Stimulated activated CD4-positive, alpha-beta T cell treated with anti-CD3 and anti-CD28 coated beads, Interleukin-15, amount 100 ng/mL, for 48 hours (primary cell): ENCODE results near the gene GOLGA3.
"Not testable (repeated sequence)": the region's sequence is repeated elsewhere in the genome, so short reads cannot be mapped to it uniquely, and the experiment has no call there.

Experiments
- DNase-seq, 2 donors: peaks; one replicate each; pipeline ENCODE4 v3.0.0-alpha.2; 2020; ENCODE audit warnings: low read depth in 2 of 2

GOLGA3 gene

GRCh38 chr12:132828706-132829534 lies at the start of gene GOLGA3:
Gene GOLGA3 (minus strand): TSS chr12:132828869. CDS start chr12:132822128, 6,741 bp downstream.
- peak; percentile 87 to 92 for DNase-seq

GRCh38 chr12:132874620-132875019 lies 46.0 kb upstream of the GOLGA3 start:
- DNase-seq: not testable (repeated sequence)

GRCh38 chr12:132874175-132874574 lies 45.5 kb upstream of the GOLGA3 start:
- no peak for DNase-seq

GRCh38 chr12:132873724-132874123 lies 45.1 kb upstream of the GOLGA3 start:
- no peak for DNase-seq

GRCh38 chr12:132872975-132873421 lies 44.3 kb upstream of the GOLGA3 start:
- DNase-seq: no peak

DNA sequence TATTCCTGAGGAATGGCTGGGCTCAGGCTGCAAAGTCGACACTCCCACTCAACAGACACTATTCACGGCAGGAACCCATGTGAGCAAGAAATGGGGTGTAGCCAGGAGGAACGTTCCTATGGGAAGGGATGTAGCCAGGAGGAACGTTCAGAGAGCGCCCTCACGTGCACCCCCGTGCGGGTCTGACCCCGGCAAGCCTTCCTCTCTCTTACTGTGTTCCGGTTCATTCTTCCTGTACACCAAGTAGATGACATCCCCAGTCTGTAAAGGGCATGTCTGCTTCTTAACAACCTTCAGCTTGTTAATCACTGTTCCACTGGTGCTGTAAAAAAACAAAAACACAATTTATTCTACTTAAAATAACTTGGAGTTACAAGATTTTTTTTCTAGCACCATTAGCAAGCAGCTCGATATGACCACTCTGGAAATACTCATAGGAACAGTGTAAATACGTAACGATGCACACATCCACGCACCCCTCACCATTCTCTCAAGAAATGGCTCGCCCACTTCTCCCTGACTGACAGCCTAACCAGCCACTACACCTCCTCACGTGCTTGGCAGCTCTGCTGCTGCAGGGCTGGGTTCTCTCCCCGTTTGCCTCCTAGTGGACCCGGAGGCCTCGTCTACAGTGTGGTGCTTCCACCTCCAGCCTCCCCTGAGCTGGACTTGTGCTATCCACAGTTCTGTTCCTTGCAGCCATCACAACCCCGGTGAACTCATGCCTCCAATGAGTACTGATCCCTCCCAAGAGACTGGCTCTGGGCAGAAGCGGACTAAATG lies 43.6 kb upstream of the GOLGA3 start:
- no peak for DNase-seq

DNA sequence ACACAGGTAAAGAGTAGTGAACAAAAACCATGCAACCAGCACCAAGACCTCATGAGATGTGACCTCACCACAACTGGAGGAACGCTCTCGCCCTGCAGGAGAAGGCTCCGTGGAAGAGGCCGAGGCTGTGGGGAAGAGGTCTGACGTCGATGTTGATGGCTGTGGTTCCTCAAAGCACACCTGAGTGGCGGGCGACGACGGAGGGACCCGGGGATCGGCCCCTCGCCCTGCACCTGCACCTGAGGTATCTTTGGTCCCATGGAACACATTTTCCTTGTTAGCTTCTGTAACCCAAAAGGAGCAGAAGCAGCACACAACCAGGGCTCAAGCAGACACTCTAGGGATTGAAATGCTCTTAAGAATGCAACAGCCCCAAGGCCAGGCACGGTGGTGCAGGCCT lies 40.9 kb upstream of the GOLGA3 start:
- no peak for DNase-seq

DNA sequence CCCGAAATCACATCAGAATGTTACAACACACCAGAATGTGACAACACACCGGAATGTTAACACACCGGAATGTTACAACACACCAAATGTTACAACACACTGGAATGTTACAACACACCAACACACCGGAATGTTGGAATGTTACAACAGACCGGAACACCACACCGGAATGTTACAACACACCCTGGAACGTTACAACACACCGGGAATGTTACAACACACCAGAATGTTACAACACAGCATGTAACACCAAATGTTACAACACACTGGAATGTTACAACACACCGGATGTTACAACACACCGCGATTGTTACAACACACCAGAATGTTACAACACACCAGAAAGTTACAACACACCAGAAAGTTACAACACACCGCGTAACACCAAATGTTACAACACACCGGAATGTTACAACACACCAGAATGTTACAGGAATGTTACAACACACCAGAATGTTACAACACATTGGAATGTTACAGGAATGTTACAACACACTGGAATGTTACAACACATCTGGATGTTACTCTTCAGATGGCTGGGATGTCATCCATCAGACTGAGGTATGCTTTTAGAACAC lies 37.7 kb upstream of the GOLGA3 start:
- DNase-seq: no peak

DNA sequence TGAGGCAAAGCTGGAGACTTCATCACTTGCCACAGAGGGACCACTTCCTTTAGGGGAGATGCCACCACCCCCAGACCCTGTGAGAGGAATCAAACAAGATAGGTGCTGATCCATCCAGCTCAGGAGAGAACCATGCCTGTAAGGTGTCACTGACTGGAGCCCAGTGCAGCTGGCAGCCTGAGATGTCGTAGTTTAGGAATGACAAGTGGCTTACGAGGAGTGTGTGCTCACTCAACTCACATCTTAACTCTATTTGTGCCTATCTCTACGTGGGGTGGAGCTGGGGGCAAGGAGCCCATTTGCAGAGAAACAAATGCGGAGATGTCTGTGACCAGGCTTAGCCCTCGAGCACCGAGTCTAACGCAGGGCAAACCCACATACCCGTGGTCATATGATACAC lies 32.9 kb upstream of the GOLGA3 start:
- DNase-seq: no peak

DNA sequence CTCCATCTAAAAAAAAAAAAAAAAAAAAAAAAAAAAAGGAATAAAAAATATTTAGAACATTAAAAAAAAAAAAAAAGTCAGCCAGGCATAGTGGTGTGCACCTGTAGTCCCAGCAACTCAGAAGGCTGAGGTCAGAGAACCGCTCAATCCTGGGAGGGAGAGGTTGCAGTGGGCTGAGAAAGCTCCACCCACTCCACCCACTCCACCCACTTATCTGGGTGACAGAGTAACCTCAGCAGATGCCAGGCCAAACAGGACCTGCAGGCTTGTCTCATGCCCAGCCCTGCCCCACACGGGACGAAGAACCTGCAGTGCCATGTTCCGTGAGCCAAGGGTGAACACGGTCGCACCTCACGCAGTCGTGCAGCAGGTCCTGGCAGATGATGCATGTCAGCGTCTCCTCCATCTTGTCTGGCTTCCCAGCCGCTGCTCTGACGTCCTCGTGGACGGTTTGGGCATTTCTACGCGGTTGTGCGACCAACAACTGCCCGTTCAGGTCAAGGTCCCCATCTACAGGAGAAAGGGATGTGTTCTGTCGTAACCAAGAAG lies 30.1 kb upstream of the GOLGA3 start:
- DNase-seq: no peak

GRCh38 chr12:132857019-132857418 lies 28.4 kb upstream of the GOLGA3 start:
- not testable (repeated sequence) for DNase-seq

DNA sequence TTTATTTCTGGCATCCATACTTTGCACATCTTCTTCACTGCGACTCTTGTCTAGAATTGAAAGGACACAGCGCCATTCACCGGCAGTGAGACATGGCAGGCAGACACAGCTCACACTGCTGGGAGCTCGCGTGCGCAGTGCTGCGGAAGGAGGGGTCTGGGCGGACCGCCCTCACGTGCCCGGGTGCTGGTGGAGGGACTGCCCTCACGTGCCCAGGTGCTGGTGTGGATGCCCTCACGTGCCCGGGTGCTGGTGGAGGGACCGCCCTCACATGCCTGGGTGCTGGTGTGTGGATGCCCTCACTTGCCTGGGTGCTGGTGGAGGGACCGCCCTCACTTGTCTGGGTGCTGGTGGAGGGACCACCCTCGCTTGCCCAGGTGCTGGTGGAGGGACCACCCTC lies 27.9 kb upstream of the GOLGA3 start:
- no peak for DNase-seq

DNA sequence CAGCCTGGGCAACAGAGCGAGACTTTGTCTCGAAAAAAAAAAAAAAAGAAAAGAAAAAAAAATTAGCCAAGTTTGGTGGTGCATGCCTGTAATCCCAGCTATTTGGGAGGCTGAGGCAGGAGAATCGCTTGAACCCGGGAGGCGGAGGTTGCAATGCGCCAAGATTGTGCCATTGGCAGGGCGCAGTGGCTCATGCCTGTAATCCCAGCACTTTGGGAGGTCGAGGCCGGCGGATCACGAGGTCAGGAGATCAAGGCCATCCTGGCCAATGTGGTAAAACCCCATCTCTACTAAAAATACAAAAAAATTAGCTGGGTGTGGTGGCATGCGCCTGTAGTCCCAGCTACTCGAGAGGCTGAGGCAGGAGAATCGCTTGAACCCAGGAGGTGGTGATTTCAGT lies 26.5 kb upstream of the GOLGA3 start:
- not testable (repeated sequence) for DNase-seq

DNA sequence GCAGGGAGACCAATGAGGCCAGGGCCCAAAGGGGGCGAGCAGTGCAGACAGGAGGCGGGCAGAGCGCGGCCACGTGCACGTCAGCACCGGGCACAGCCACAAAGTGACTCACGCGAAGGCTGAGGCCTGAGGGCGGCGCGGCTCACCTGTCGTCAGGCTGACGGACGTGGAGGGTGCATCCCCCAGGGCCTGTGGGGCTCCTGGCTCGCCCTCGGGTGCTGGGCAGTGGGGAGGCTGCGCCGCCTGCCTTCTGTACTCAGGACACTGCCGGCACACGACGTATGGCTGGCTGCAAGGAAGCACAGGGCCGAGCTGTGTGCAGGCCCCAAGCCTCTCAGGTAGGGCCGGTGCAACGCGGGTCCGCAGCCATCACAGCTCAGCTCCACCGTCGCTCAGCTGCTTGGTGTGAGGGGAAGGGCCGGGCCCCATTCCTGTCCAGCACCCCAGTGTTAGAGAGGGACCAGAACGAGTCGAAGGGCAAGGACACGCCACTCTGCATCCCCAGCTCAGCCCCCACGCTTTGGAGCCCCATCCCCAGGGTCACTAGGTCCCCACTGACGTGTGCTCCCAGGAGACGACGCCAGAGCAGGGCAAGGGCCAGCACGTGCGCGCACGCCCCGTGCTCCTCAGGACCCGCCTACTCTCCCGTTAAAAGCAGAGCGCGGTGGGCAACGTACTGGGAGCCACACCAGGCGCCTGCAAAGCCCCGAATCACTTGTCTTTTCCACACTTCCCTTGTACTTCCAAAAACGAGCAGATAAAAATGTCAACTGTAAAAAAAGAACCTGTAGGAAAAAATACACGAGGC lies 24.8 kb upstream of the GOLGA3 start:
- no peak for DNase-seq

- DNase-seq: no peak
Measured at GRCh38 chr12:132852496-132852895, 23.8 kb upstream of the GOLGA3 start.

- no peak for DNase-seq
Measured at GRCh38 chr12:132851465-132851864, 22.8 kb upstream of the GOLGA3 start.

GRCh38 chr12:132850291-132850690 lies 21.6 kb upstream of the GOLGA3 start:
- no peak for DNase-seq

- DNase-seq: no peak
Measured at GRCh38 chr12:132848521-132848920, 19.9 kb upstream of the GOLGA3 start.

DNA sequence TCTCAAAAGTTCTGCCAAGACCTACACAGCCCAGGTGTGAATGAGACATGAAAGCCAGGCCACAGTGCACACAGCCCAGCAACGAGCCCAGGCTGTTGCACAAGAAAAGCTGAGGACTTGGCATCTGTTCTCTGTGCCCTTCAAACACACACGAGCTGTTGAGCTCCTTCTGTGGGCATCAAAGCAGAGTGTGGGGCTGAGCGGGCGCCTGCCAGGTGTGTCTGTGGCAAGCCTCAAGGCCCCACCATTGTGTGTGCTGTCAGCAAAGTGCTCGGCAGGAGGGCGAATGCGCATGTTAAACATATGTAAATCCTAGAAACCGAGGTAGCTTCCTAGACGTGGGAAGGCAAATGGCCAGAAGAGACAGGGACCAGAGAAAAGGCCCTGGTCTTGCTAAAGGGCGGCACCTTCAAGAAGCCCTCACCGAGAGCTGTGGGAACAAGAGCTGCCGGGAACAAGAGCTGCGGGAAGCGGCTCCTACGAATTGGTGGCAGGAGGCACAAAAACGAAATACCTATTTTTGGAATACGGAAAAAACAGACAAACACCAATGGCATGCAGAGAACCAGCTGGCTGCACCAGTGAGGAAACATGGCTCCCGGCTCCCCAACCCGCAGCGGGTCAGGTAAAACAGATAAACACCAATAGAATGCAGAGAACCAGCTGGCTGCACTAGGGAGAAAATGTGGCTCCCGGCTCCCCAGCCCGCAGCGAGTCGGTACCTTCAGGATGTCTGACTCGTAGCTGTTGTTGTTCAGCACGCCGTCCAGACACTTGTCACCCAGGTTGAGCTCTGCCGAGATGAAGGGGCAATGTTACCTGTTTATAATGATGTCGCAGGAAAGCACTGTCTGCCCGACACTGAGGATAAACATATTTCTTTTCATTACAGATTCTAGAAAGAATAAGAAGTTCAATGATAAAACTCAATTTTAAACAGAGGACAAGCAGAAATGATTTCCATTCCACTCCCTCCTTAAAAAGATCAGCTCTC lies 19.0 kb upstream of the GOLGA3 start:
- DNase-seq: no peak

GRCh38 chr12:132844681-132845080 lies 16.0 kb upstream of the GOLGA3 start:
- DNase-seq: not testable (repeated sequence)
